GM12878 (cell line): ENCODE data around the gene MYO10. TPM values are rescaled to one million over a fixed set of nuclear protein-coding genes. Genes with fewer than 3 reads are reported as not detected.
A peak's percentile ranks its signal among the peaks of the same experiment; 100 is the strongest.

Experiments used
- ATAC-seq: fragments of 200-7000 bp; cut with Tn5 transposase; 3 replicates; pipeline ENCODE4 v1.9.1; 2020; ENCODE audit warnings: mild to moderate bottlenecking, moderate library complexity
- BruUV-seq: library from RNA; stranded (reverse); fragments of 400-500 nt; replicated peaks from 2 replicates; lab custom pipeline; 2021; lab: Mats Ljungman, UMichigan
- CTCF ChIA-PET: fragments of 300-600 bp; sonication (Branson Sonifier 250); formaldehyde crosslinking; extraction: SDS; loops from one replicate; lab custom pipeline; 2021; ENCODE audit warnings: inconsistent platforms; lab: Yijun Ruan, JAX
- POLR2A ChIA-PET: fragments of 350-600 bp; formaldehyde crosslinking; extraction: SDS; loops from one replicate; lab custom pipeline; 2021; ENCODE audit warnings: inconsistent platforms; lab: Charles Lee
- RAD21 ChIA-PET: fragments of 300-600 bp; sonication (Branson Sonifier 250); formaldehyde crosslinking; loops from one replicate; lab custom pipeline; 2023; ENCODE audit warnings: antibody characterized with exemption; ENCODE audit not compliant: unreplicated experiment; lab: Charles Lee
- SMC1A ChIA-PET: fragments of 300-600 bp; sonication (Branson Sonifier 250); formaldehyde crosslinking; loops from one replicate; lab custom pipeline; 2023; ENCODE audit not compliant: unreplicated experiment, uncharacterized antibody; lab: Charles Lee
- DNase-seq: peaks from one replicate; pipeline ENCODE4 v3.0.0-alpha.2; 2011; ENCODE audit warnings: low read depth, low spot score
- FAIRE-seq: peaks from 3 replicates; lab custom pipeline; 2011; peaks lifted over from hg19 to GRCh38; lab: Jason Lieb, UNC
- H2AFZ ChIP-seq: 2 replicates; pipeline ENCODE4 v1.6.0; 2011; ENCODE audit warnings: low read depth, low read length, control low read depth; ENCODE audit not compliant: control insufficient read depth
- H3K27ac ChIP-seq: 2 replicates; pipeline ENCODE4 v1.5.1; 2011; ENCODE audit warnings: control low read depth; ENCODE audit not compliant: control insufficient read depth, insufficient read depth
- H3K27me3 ChIP-seq, 2 experiments: replicated peaks in 1 of 2; 2 replicates each; pipeline versions ENCODE4 v1.6.0 to v1.6.1; 2011; ENCODE audit warnings: low read length in 1 of 2; ENCODE audit not compliant: control insufficient read depth in 2 of 2, insufficient read depth in 2 of 2
- H3K36me3 ChIP-seq, 2 experiments: 2 replicates each; pipeline ENCODE4 v1.5.1; 2011; ENCODE audit warnings: low read length in 1 of 2; ENCODE audit not compliant: control insufficient read depth in 2 of 2, insufficient read depth in 2 of 2
- H3K4me1 ChIP-seq: 2 replicates; pipeline ENCODE4 v1.6.1; 2011; ENCODE audit warnings: mild to moderate bottlenecking, low read length, moderate library complexity, mixed read lengths; ENCODE audit not compliant: control insufficient read depth, insufficient read depth
- H3K4me2 ChIP-seq: 2 replicates; pipeline ENCODE4 v1.6.0; 2011; ENCODE audit warnings: control low read depth; ENCODE audit not compliant: control insufficient read depth, insufficient read depth
- H3K4me3 ChIP-seq: fragments of 200-600 bp; sonication (generic); 2 replicates; pipeline ENCODE4 v1.5.1; 2016
- H3K79me2 ChIP-seq: 2 replicates; pipeline ENCODE4 v1.6.0; 2011; ENCODE audit warnings: low read length; ENCODE audit not compliant: control insufficient read depth, insufficient read depth
- H3K9ac ChIP-seq: 2 replicates; pipeline ENCODE4 v1.8.0; 2011; ENCODE audit warnings: low read length, control low read depth, mixed read lengths; ENCODE audit not compliant: control insufficient read depth, insufficient read depth
- H3K9me3 ChIP-seq: replicated peaks from 3 replicates; pipeline ENCODE4 v1.5.1; 2011; ENCODE audit warnings: mild to moderate bottlenecking, low read length; ENCODE audit not compliant: control insufficient read depth, insufficient read depth
- H4K20me1 ChIP-seq: 2 replicates; pipeline ENCODE4 v1.6.0; 2011; ENCODE audit not compliant: control insufficient read depth, insufficient read depth
- BCL11A ChIP-seq: IDR thresholded peaks from 2 replicates; pipeline ENCODE4 v1.6.1; 2011; ENCODE audit warnings: low read depth, low read length
- EP300 ChIP-seq, 2 experiments: fragments of 150-350 bp in 1 of 2; IDR thresholded peaks; 2 replicates each; pipeline ENCODE4 v1.6.1; 2011 to 2012; ENCODE audit warnings: low read depth in 2 of 2, low read length in 2 of 2, borderline replicate concordance in 1 of 2, improper control_type of control experiment in 1 of 2, inconsistent platforms in 1 of 2; ENCODE audit not compliant: control insufficient read depth in 1 of 2
- FOXM1 ChIP-seq: IDR thresholded peaks from 2 replicates; pipeline ENCODE4 v1.6.1; 2012; ENCODE audit warnings: low read depth, mild to moderate bottlenecking, inconsistent platforms, low read length, moderate library complexity
- IKZF2 ChIP-seq, 2 experiments: fragments of 450-650 bp; IDR thresholded peaks; 2 replicates each; pipeline ENCODE4 v1.6.1; 2017; ENCODE audit warnings: mild to moderate bottlenecking in 2 of 2, moderate library complexity in 2 of 2
- NFYB ChIP-seq: IDR thresholded peaks from 2 replicates; pipeline ENCODE4 v1.6.1; 2011; ENCODE audit warnings: low read depth, mild to moderate bottlenecking, low read length, improper control_type of control experiment, moderate library complexity; ENCODE audit not compliant: insufficient read depth
- RAD51 ChIP-seq: fragments of 450-650 bp; IDR thresholded peaks from 2 replicates; pipeline ENCODE4 v1.6.1; 2016; ENCODE audit warnings: moderate library complexity, mild to moderate bottlenecking, inconsistent platforms
- WGBS: methylation state at CpG from one replicate; pipeline ENCODE4 v1.1.6; 2016; ENCODE audit warnings: low lambda C conversion rate; ENCODE audit not compliant: insufficient replicate concordance, insufficient coverage; ENCODE audit errors: missing lambda C conversion rate; 5-methylcytosine and 5-hydroxymethylcytosine counted together
- in situ Hi-C: fragments of 300-500 bp; cut with MboI; formaldehyde crosslinking; loops from 9 replicates; pipeline ENCODE4 v1.14.3; 2018; ENCODE audit warnings: mixed read lengths
- intact Hi-C: fragments of 100-400 bp; cut with micrococcal nuclease; formaldehyde crosslinking; loops from one replicate; pipeline ENCODE4 v1.14.2; 2022; ENCODE audit not compliant: unreplicated experiment
- polyA plus RNA-seq, 11 experiments: library from polyadenylated mRNA; depleted of rRNA in 4 of 11; unstranded in 6 of 11; stranded (reverse) in 5 of 11; fragments of >200 nt; fragmentation: Nextera tagmentation in 4 of 11; fragmentation: Illumina TruSeq in 1 of 11; extraction: Ambion mirVana in 4 of 11; extraction: Trizol in 1 of 11; gene quantifications; 1 replicate in 1 of 11; 2 replicates in 10 of 11; pipeline versions ENCODE4 v1.2.1 to v1.2.3, GENCODE V29; 2011 to 2016; ENCODE audit warnings: inconsistent platforms in 2 of 11, missing spikeins in 2 of 11, low read depth in 1 of 11
- total RNA-seq, 4 experiments: library from RNA; depleted of rRNA in 3 of 4; stranded (reverse); fragments of >200 nt in 3 of 4; fragmentation: Illumina TruSeq in 1 of 4; extraction: Trizol in 1 of 4; gene quantifications; 2 replicates each; pipeline versions ENCODE4 v1.2.1 to v1.2.3, GENCODE V29; 2013 to 2021
- TF ChIP-seq, protein P1 (sequence below): IDR thresholded peaks from 2 replicates; pipeline ENCODE4 v1.6.1; 2011; ENCODE audit warnings: borderline replicate concordance, low read depth, mild to moderate bottlenecking, moderate library complexity, mixed read lengths, low read length; ENCODE audit not compliant: insufficient read depth; ENCODE audit errors: extremely low read length

The MYO10 gene
- total and polyA plus RNA-seq, 10 of the 15 experiments (the other 5 are each of a cell fraction or from before 2014, with no cell fraction given) = 0.02 to 0.77 (median 0.17) TPM

DNA sequence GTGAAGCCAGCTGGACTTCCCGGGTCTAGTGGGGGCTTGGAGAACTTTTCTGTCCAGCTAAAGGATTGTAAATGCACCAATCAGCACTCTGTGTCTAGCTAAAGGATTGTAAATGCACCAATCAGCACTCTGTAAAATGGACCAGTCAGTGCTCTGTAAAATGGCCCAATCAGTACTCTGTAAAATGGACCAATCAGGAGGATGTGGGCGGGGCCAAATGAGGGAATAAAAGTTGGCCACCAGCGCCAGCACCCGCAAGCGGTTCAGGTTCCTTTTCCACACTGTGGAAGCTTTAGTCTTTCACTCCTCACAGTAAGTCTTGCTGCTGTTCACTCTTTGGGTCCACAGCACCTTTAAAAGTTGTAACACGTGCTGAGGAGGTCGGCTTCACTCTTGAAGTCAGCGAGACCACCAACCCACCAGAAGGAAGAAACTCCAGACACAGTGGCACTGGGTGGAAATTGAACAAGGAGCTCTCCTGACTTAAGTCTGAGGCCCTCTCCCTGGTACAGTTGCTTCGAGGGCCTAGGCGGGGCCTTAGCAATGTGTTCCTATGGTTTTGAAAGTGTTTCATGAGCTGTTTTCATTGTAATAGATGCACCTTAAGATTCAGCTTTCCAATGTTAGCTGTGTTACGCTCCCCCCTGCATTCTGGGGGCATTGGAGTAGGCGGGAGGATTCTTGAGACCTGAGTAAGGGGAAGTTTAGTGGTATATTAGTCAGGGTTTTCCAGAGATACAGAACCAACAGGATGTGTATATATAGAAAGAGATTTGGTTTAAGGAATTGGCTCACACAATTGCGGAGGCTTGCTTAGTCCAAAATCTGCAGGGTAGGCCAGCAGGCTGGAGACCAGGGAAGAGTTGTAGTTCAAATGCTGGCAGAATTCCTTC lies 21.5 kb upstream of the MYO10 start:
- no peak overlapping the region for H2AFZ ChIP-seq
- TF ChIP-seq NFYB = peak; percentile 58; the same call in 1 of the 2 replicates
- TF ChIP-seq RAD51 = no peak
- TF ChIP-seq, all 136 proteins: peak for 1
- in situ Hi-C loops (no loop called here), intact Hi-C loops (no loop called here)
- H3K9ac ChIP-seq = no peak overlapping the region
- H3K27ac ChIP-seq = no peak overlapping the region
- H3K36me3 ChIP-seq = no peaks in the 10 kb centered on the region
- 45% methylated on average over 13 of the region's 13 CpGs for WGBS
- no peaks in the 10 kb centered on the region for H4K20me1 ChIP-seq
- ChIA-PET CTCF (no interaction called here), RAD21 (no interaction called here), SMC1A (no interaction called here), POLR2A (no interaction called here)
- no peaks in the 10 kb centered on the region for H3K9me3 ChIP-seq
- FAIRE-seq (no peak), ATAC-seq (no peak), DNase-seq (no peak)
- H3K79me2 ChIP-seq = no peaks in the 10 kb centered on the region
- H3K4me1 ChIP-seq = no peaks in the 10 kb centered on the region
- no TSS peak for BruUV-seq
- H3K4me3 ChIP-seq = no peak overlapping the region
- no peak overlapping the region for H3K4me2 ChIP-seq
- no peaks in the 10 kb centered on the region for H3K27me3 ChIP-seq

DNA sequence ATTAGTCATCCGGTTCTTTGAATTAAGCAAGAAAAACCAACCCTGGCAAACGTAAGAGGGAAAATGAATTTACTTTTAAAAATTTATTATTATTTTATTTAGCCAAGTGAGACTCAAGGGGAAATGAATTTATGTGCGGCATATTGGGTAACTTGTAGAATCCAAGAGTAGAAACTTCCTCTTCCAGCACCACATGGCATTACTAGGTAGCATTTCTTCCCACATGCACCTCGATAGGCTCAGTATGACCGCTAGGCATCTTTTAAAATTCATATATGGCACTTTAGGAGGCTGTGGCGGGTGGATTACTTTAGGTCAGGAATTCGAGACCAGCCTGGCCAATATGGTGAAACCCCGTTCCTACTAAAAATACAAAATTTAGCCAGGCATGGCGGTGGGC lies 17.6 kb upstream of the MYO10 start:
- 18% methylated on average over 9 of the region's 9 CpGs for WGBS
- Histone ChIP-seq H2AFZ (no peak overlapping the region), H3K4me2 (no peak overlapping the region), H3K4me3 (no peak overlapping the region), H3K27me3 (no peaks in the 10 kb centered on the region), H4K20me1 (no peaks in the 10 kb centered on the region), H3K79me2 (no peaks in the 10 kb centered on the region), H3K4me1 (no peaks in the 10 kb centered on the region), H3K9ac (no peak overlapping the region), H3K36me3 (no peaks in the 10 kb centered on the region), H3K27ac (no peak overlapping the region), H3K9me3 (no peaks in the 10 kb centered on the region)
- no peak for TF ChIP-seq FOXM1
- TF ChIP-seq EP300 (IDR thresholded peaks at IDR 0.05; ENCODE audit: borderline replicate concordance in 1 of 2, control insufficient read depth in 1 of 2, low read depth in 2 of 2, low read length in 2 of 2) = no peak
- TF ChIP-seq IKZF2 (IDR thresholded peaks at IDR 0.05) = no peak
- TF ChIP-seq BCL11A = no peak
- TF ChIP-seq, protein P1, sequence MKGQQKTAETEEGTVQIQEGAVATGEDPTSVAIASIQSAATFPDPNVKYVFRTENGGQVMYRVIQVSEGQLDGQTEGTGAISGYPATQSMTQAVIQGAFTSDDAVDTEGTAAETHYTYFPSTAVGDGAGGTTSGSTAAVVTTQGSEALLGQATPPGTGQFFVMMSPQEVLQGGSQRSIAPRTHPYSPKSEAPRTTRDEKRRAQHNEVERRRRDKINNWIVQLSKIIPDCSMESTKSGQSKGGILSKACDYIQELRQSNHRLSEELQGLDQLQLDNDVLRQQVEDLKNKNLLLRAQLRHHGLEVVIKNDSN = no peak
- POLR2A ChIA-PET = no interaction called here
- DNase-seq (no peak), ATAC-seq (no peak), FAIRE-seq (no peak)
- BruUV-seq = no TSS peak
- CTCF ChIA-PET = no interaction called here
- in situ Hi-C loops (no loop called here), intact Hi-C loops (no loop called here)
- SMC1A ChIA-PET = no interaction called here
- RAD21 ChIA-PET = no interaction called here
